Natural killer cell (primary cell): Measurements from ENCODE around the gene TSPAN18. TPM values are rescaled to one million over a fixed set of nuclear protein-coding genes. Genes with fewer than 3 reads are reported as not detected.

Experiments
- ATAC-seq, 3 donors: fragments of 150-1000 bp in 2 of 3; fragments of 200-7000 bp in 1 of 3; cut with Tn5 transposase; 1 replicate in 1 of 3; 2 replicates in 2 of 3; pipeline ENCODE4 v1.10.0; 2021; ENCODE audit warnings: mild to moderate bottlenecking in 2 of 3, moderate library complexity in 2 of 3
- DNase-seq, 2 donors: peaks; one replicate each; pipeline versions ENCODE4 v3.0.0 to v3.0.0-alpha.2; 2013 to 2021; ENCODE audit warnings: mixed read lengths in 1 of 2
- H3K27ac ChIP-seq: one replicate; pipeline ENCODE4 v1.5.1; 2013; ENCODE audit warnings: mild to moderate bottlenecking, low read length
- H3K27me3 ChIP-seq: one replicate; pipeline ENCODE4 v1.6.1; 2013; ENCODE audit warnings: low read length; ENCODE audit not compliant: control insufficient read depth, insufficient read depth
- H3K36me3 ChIP-seq: one replicate; pipeline ENCODE4 v1.6.1; 2013; ENCODE audit warnings: low read length; ENCODE audit not compliant: control insufficient read depth, insufficient read depth
- H3K4me1 ChIP-seq: one replicate; pipeline ENCODE4 v1.6.1; 2013; ENCODE audit warnings: low read length; ENCODE audit not compliant: control insufficient read depth, insufficient read depth
- H3K4me3 ChIP-seq: one replicate; pipeline ENCODE4 v1.5.1; 2013; ENCODE audit warnings: low read length
- H3K9me3 ChIP-seq: one replicate; pipeline ENCODE4 v1.6.1; 2013; ENCODE audit warnings: low read length; ENCODE audit not compliant: control insufficient read depth, insufficient read depth
- H3K27ac Mint-ChIP-seq, 2 donors: one replicate each; pipeline ENCODE4 v1.8.0; 2022; ENCODE audit warnings: mild to moderate bottlenecking in 2 of 2, mixed read lengths in 2 of 2, moderate library complexity in 1 of 2
- H3K27me3 Mint-ChIP-seq, 2 donors: one replicate each; pipeline ENCODE4 v1.8.0; 2022; ENCODE audit warnings: low read depth in 2 of 2, mixed read lengths in 2 of 2
- H3K36me3 Mint-ChIP-seq: one replicate; pipeline ENCODE4 v1.8.0; 2022; ENCODE audit warnings: mixed read lengths
- H3K4me1 Mint-ChIP-seq, 2 donors: one replicate each; pipeline ENCODE4 v1.8.0; 2022; ENCODE audit warnings: mixed read lengths in 2 of 2
- H3K4me3 Mint-ChIP-seq: one replicate; pipeline ENCODE4 v1.8.0; 2022; ENCODE audit warnings: mild to moderate bottlenecking, moderate library complexity, mixed read lengths
- H3K9me3 Mint-ChIP-seq, 2 donors: one replicate each; pipeline ENCODE4 v1.8.0; 2022; ENCODE audit warnings: mixed read lengths in 2 of 2
- WGBS: methylation state at CpG from one replicate; pipeline ENCODE4 v1.1.7; 2013; ENCODE audit warnings: missing lambda C conversion rate; ENCODE audit not compliant: insufficient coverage; 5-methylcytosine and 5-hydroxymethylcytosine counted together
- intact Hi-C: fragments of 100-400 bp; cut with micrococcal nuclease; formaldehyde crosslinking; loops from one replicate; pipeline ENCODE4 v1.14.2; 2022
- total RNA-seq, 4 donors: library from RNA; stranded (reverse); fragments of 120-200 nt in 1 of 4; gene quantifications; one replicate each; pipeline versions ENCODE4 v1.2.3 to v1.2.4, GENCODE V29; 2013 to 2022
- TF ChIP-seq, protein P1 (sequence below): fragments of 200-600 bp; IDR thresholded peaks from one replicate; pipeline ENCODE4 v1.8.0; 2022; ENCODE audit warnings: antibody characterized with exemption

Gene TSPAN18, protein sequence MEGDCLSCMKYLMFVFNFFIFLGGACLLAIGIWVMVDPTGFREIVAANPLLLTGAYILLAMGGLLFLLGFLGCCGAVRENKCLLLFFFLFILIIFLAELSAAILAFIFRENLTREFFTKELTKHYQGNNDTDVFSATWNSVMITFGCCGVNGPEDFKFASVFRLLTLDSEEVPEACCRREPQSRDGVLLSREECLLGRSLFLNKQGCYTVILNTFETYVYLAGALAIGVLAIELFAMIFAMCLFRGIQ
- 1 to 10 TPM; 1.9 to 2.4 (median 2.3) TPM for total RNA-seq
- total RNA-seq (2013), result 6.2 TPM

DNA sequence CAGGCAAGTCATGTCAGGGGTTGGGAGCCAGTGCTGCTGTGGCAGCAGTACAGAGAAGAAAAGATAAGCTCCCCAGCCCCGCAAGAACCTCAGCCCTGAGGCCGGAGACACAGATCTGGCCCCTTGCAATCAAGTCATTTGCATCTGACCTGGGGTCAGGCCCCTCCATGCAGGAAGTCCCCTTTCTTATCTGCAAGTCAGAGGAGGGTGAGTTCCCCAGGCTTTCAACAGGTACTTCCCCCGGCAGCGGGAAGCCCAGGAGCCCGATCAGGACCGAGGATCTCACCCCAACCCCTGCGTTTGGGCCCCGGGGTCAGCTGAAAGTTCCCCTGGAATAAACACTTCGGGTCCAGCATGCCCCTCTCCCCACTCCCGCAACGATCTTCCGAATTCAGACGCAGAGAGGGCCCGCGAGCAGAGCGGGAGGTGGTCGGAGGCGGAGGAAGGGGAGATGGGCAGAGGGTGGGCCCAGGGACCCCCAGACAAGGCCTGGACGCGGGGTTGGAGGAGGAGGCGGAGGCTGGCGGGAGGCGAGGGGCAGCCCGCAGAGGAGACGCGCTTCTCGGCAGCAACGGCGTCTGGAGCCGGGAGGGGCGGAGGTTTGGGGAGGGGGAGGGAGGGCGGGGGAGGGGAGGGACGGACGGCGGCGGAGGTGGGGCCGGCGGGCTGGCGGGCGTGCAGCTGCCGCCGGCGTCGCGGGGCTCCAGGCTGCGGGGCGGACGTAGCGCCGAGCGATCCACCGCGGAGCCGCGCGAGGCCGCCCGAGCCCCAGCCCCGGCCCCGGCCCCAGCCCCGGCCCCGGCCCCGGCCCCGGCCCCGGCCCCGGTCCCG is at the start of gene TSPAN18:
TSS of gene TSPAN18 (plus strand) at position 680 of the 831 bp plus-strand sequence. CDS start 179,455 bp downstream, outside the sequence.
- peak within 1 kb of the TSS; percentile 58 for H3K4me3 ChIP-seq
- ATAC-seq (peak; percentile 50 to 57 (median 56)), DNase-seq (peak in 1 of 2 donors; percentile 75)
- H3K36me3 ChIP-seq, result no peaks in the 10 kb centered on the region
- WGBS, result 1% methylated on average over 48 of the region's 67 CpGs
- intact Hi-C loops, result loop anchor here (1.0 kb wide), 1 partner anchor 168 kb away; no protein-coding TSS in a partner anchor
- TF ChIP-seq, protein P1, sequence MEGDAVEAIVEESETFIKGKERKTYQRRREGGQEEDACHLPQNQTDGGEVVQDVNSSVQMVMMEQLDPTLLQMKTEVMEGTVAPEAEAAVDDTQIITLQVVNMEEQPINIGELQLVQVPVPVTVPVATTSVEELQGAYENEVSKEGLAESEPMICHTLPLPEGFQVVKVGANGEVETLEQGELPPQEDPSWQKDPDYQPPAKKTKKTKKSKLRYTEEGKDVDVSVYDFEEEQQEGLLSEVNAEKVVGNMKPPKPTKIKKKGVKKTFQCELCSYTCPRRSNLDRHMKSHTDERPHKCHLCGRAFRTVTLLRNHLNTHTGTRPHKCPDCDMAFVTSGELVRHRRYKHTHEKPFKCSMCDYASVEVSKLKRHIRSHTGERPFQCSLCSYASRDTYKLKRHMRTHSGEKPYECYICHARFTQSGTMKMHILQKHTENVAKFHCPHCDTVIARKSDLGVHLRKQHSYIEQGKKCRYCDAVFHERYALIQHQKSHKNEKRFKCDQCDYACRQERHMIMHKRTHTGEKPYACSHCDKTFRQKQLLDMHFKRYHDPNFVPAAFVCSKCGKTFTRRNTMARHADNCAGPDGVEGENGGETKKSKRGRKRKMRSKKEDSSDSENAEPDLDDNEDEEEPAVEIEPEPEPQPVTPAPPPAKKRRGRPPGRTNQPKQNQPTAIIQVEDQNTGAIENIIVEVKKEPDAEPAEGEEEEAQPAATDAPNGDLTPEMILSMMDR, result no peak
- H3K27ac ChIP-seq, result peak within 1 kb of the TSS; percentile 58
- peaks cover 25% of the 10 kb centered on the region for H3K4me1 ChIP-seq
- peak within 1 kb of the TSS; percentile 81 for H3K4me3 Mint-ChIP-seq
- peaks cover 11% of the 10 kb centered on the region for H3K27me3 ChIP-seq
- H3K27ac Mint-ChIP-seq, result peak within 1 kb of the TSS in 1 of 2 donors; percentile 53
- H3K9me3 Mint-ChIP-seq, result no peaks in the 10 kb centered on the region
- H3K36me3 Mint-ChIP-seq, result no peaks in the 10 kb centered on the region
- peaks cover 5 to 15% of the 10 kb centered on the region in 2 donors for H3K4me1 Mint-ChIP-seq
- H3K9me3 ChIP-seq, result no peaks in the 10 kb centered on the region
- peaks cover 37 to 46% of the 10 kb centered on the region in 2 donors for H3K27me3 Mint-ChIP-seq

DNA sequence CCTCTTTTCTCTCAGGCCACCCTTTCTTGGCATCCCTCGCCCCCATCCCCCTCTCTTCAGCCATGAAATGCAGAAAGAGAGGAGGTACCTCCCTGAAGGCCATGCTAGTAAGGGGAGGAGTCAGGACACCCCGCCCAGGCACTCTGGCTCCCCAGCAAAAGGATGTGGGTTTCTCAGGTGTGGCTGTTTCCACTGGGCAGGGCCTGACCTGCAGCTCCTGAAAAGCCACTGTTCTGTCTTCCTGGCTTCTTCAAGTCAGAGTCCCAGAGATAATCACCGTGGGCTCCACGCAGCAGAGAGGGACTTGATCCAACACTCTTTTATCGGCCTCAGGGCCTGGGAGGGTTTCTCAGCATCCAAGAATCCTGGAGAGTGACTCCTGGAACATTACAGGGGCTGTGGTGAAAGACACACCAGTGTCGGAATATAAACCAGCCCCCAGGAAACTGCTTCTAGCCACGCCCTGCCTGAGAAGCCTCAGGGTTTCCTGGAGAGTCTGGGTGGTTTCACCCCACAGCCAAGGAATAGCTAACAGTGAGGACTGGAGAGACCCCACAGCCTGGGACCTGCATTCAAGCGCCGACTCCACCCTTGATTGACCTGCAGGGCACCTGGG is 45.7 kb upstream of the TSPAN18 start:
- Mint-ChIP-seq H3K36me3 (no peaks in the 10 kb centered on the region), H3K4me3 (peak overlapping the region; percentile 26), H3K9me3 (peaks cover 0 to 3% of the 10 kb centered on the region in 2 donors), H3K27ac (no peak overlapping the region), H3K27me3 (peaks cover 0 to 3% of the 10 kb centered on the region in 2 donors), H3K4me1 (peaks cover 4 to 8% of the 10 kb centered on the region in 2 donors)
- ATAC-seq, result peak in 1 of 3 donors; percentile 57
- H3K36me3 ChIP-seq, result no peaks in the 10 kb centered on the region
- peaks cover 26% of the 10 kb centered on the region for H3K4me1 ChIP-seq
- peak in 1 of 2 donors; percentile 64 for DNase-seq
- H3K4me3 ChIP-seq, result peak overlapping the region; percentile 20
- H3K9me3 ChIP-seq, result no peaks in the 10 kb centered on the region
- TF ChIP-seq, protein P1, result no peak
- H3K27ac ChIP-seq, result peak overlapping the region; percentile 50
- intact Hi-C loops, result no loop called here
- WGBS, result 45% methylated on average over 9 of the region's 9 CpGs
- H3K27me3 ChIP-seq, result no peaks in the 10 kb centered on the region

DNA sequence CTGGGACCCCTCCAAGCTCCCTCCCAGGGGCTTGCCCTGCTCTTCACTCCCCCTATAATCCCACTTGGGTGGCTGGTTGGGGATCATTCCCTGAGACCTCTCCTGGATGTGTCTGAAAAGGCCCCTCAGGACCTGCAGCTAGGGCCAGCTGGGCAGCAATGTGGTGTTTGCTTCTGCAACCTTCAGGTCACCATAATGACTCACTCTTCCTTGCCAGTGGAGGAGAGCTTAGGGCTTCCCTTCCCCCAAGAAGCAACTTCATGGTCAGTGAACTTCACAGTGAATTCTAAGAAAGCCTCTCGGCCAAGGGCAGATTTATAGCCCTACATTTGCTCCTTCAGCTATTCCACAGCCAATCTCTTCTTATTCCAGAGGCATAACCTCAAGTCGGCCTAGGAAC is 45.1 kb upstream of the TSPAN18 start:
- H3K27ac Mint-ChIP-seq, result no peak overlapping the region
- H3K27me3 Mint-ChIP-seq, result peaks cover 0 to 3% of the 10 kb centered on the region in 2 donors
- peaks cover 4 to 8% of the 10 kb centered on the region in 2 donors for H3K4me1 Mint-ChIP-seq
- Histone ChIP-seq H3K4me3 (no peak overlapping the region), H3K9me3 (no peaks in the 10 kb centered on the region), H3K27ac (peak overlapping the region; percentile 46), H3K27me3 (no peaks in the 10 kb centered on the region), H3K36me3 (no peaks in the 10 kb centered on the region), H3K4me1 (peaks cover 26% of the 10 kb centered on the region)
- peaks cover 0 to 3% of the 10 kb centered on the region in 2 donors for H3K9me3 Mint-ChIP-seq
- WGBS, result 85% methylated on average over 2 of the region's 2 CpGs
- peak overlapping the region; percentile 43 for H3K4me3 Mint-ChIP-seq
- no peak for ATAC-seq
- H3K36me3 Mint-ChIP-seq, result no peaks in the 10 kb centered on the region
- TF ChIP-seq, protein P1, result no peak
- DNase-seq, result no peak
- intact Hi-C loops, result no loop called here
